Bronchial epithelial cell (primary cell): ENCODE data around the gene TPRG1. TPM values are rescaled to one million over a fixed set of nuclear protein-coding genes. Genes with fewer than 3 reads are reported as not detected.

Experiments
- DNase-seq: peaks from one replicate; pipeline ENCODE4 v3.0.0-alpha.2; 2010; ENCODE audit warnings: low read depth
- FAIRE-seq: peaks from 2 replicates; lab custom pipeline; 2011; peaks lifted over from hg19 to GRCh38; lab: Jason Lieb, UNC
- H3K27me3 ChIP-seq: 2 replicates; pipeline ENCODE4 v1.5.1; 2011; ENCODE audit warnings: low read length; ENCODE audit not compliant: control insufficient read depth, insufficient read depth
- H3K36me3 ChIP-seq: 2 replicates; pipeline ENCODE4 v1.5.1; 2011; ENCODE audit warnings: low read length; ENCODE audit not compliant: control insufficient read depth, insufficient read depth
- H3K4me3 ChIP-seq: 2 replicates; pipeline ENCODE4 v1.5.1; 2011; ENCODE audit warnings: mild to moderate bottlenecking, low read depth, low read length, control low read depth
- CTCF ChIP-seq: IDR thresholded peaks from 2 replicates; pipeline ENCODE4 v1.5.1; 2011; ENCODE audit warnings: mild to moderate bottlenecking, moderate library complexity, low read length, control low read depth, inconsistent platforms; ENCODE audit not compliant: insufficient read depth, severe bottlenecking
- total RNA-seq: library from RNA; depleted of rRNA; stranded (reverse); fragments of >200 nt; gene quantifications from 2 replicates; pipeline ENCODE4 v1.2.1, GENCODE V29; 2014

Gene TPRG1
- total RNA-seq, 1 donor from 2014 or later: 1.6 TPM

- no peak for TF ChIP-seq CTCF
- no peaks in the 10 kb centered on the region for H3K27me3 ChIP-seq
- FAIRE-seq: no peak
- no peaks in the 10 kb centered on the region for H3K36me3 ChIP-seq
- no peak for DNase-seq
- H3K4me3 ChIP-seq: no peak overlapping the region
Measured at GRCh38 chr3:189360291-189360690, 188.5 kb downstream of the TPRG1 start.

GRCh38 chr3:189361103-189361835 lies 189.5 kb downstream of the TPRG1 start:
- no peaks in the 10 kb centered on the region for H3K36me3 ChIP-seq
- no peaks in the 10 kb centered on the region for H3K27me3 ChIP-seq
- no peak for TF ChIP-seq CTCF
- FAIRE-seq: no peak
- DNase-seq: no peak
- H3K4me3 ChIP-seq: no peak overlapping the region

- no peak for FAIRE-seq
- H3K4me3 ChIP-seq: no peak overlapping the region
- DNase-seq: no peak
- no peak for TF ChIP-seq CTCF
- H3K36me3 ChIP-seq: no peaks in the 10 kb centered on the region
- H3K27me3 ChIP-seq: no peaks in the 10 kb centered on the region
Measured at GRCh38 chr3:189363590-189364255, 192.0 kb downstream of the TPRG1 start.

GRCh38 chr3:189365609-189366564 lies 194.1 kb downstream of the TPRG1 start:
- no peaks in the 10 kb centered on the region for H3K27me3 ChIP-seq
- H3K36me3 ChIP-seq: no peaks in the 10 kb centered on the region
- TF ChIP-seq CTCF: no peak
- no peak for DNase-seq
- H3K4me3 ChIP-seq: no peak overlapping the region
- FAIRE-seq: no peak

GRCh38 chr3:189368384-189368783 lies 196.6 kb downstream of the TPRG1 start:
- TF ChIP-seq CTCF: no peak
- H3K36me3 ChIP-seq: no peaks in the 10 kb centered on the region
- FAIRE-seq (no peak), DNase-seq (no peak)
- no peak overlapping the region for H3K4me3 ChIP-seq
- H3K27me3 ChIP-seq: no peaks in the 10 kb centered on the region
